MM.1S (cell line): Measurements from ENCODE around the gene GALNT10.
A peak's percentile ranks its signal among the peaks of the same experiment; 100 is the strongest.

ENCODE experiments used
- DNase-seq: peaks from one replicate; pipeline ENCODE4 v3.0.0-alpha.2; 2015
- H2AFZ ChIP-seq: fragments of 300-600 bp; sonication (generic); 2 replicates; pipeline ENCODE4 v1.6.0; 2016; ENCODE audit warnings: antibody characterized with exemption, low read length
- H3F3A ChIP-seq: fragments of 300-600 bp; sonication (generic); 2 replicates; pipeline ENCODE4 v1.6.1; 2016; ENCODE audit warnings: mild to moderate bottlenecking, antibody characterized with exemption, low read length, moderate library complexity, mixed read lengths; ENCODE audit not compliant: insufficient read depth
- H3K27ac ChIP-seq: fragments of 300-600 bp; sonication (generic); 2 replicates; pipeline ENCODE4 v1.5.1; 2016; ENCODE audit warnings: mild to moderate bottlenecking, low read length
- H3K27me3 ChIP-seq: fragments of 300-600 bp; sonication (generic); replicated peaks from 2 replicates; pipeline ENCODE4 v1.6.0; 2016; ENCODE audit warnings: low read length; ENCODE audit not compliant: insufficient read depth
- H3K36me3 ChIP-seq: fragments of 300-600 bp; sonication (generic); replicated peaks from 2 replicates; pipeline ENCODE4 v1.6.1; 2016; ENCODE audit warnings: mild to moderate bottlenecking, low read length, mixed read lengths; ENCODE audit not compliant: insufficient read depth
- H3K4me1 ChIP-seq: fragments of 300-600 bp; sonication (generic); 2 replicates; pipeline ENCODE4 v1.6.1; 2016; ENCODE audit warnings: low read length, mixed read lengths
- H3K4me2 ChIP-seq: fragments of 300-600 bp; sonication (generic); 2 replicates; pipeline ENCODE4 v1.6.0; 2016; ENCODE audit warnings: low read depth, low read length
- H3K4me3 ChIP-seq: fragments of 300-600 bp; sonication (generic); 2 replicates; pipeline ENCODE4 v1.5.1; 2016; ENCODE audit warnings: low read length, mixed read lengths
- H3K79me2 ChIP-seq: fragments of 300-600 bp; sonication (generic); 2 replicates; pipeline ENCODE4 v1.6.1; 2016; ENCODE audit warnings: mixed run types, low read length, mixed read lengths
- H3K9ac ChIP-seq: fragments of 300-600 bp; sonication (generic); 2 replicates; pipeline ENCODE4 v1.6.1; 2016; ENCODE audit warnings: low read length, mixed read lengths
- H3K9me2 ChIP-seq: fragments of 300-600 bp; sonication (generic); replicated peaks from 2 replicates; pipeline ENCODE4 v1.6.1; 2016; ENCODE audit warnings: mild to moderate bottlenecking, low read length, mixed read lengths; ENCODE audit not compliant: insufficient read depth
- H3K9me3 ChIP-seq: fragments of 300-600 bp; sonication (generic); replicated peaks from 2 replicates; pipeline ENCODE4 v1.6.1; 2016; ENCODE audit warnings: mild to moderate bottlenecking, low read length, mixed read lengths; ENCODE audit not compliant: insufficient read depth
- H4K20me1 ChIP-seq: fragments of 300-600 bp; sonication (generic); 2 replicates; pipeline ENCODE4 v1.6.1; 2016; ENCODE audit warnings: mild to moderate bottlenecking, low read length, moderate library complexity, mixed read lengths; ENCODE audit not compliant: insufficient read depth
- EZH2 ChIP-seq: fragments of 300-600 bp; sonication (generic); optimal IDR thresholded peaks from 2 replicates; pipeline ENCODE3; 2017; ENCODE audit warnings: low read depth, mild to moderate bottlenecking, antibody characterized with exemption, low read length, mixed read lengths
- EZH2phosphoT487 ChIP-seq: fragments of 300-600 bp; sonication (generic); IDR thresholded peaks from 2 replicates; pipeline ENCODE4 v1.6.1; 2018; ENCODE audit warnings: antibody characterized with exemption, low read length
- TF ChIP-seq, protein P1 (sequence below): fragments of 300-600 bp; sonication (generic); IDR thresholded peaks from 2 replicates; pipeline ENCODE4 v1.5.1; 2016; ENCODE audit warnings: antibody characterized with exemption, low read length, mixed read lengths

GALNT10 gene

GRCh38 chr5:154190595-154191304 is at the start of gene GALNT10:
Gene GALNT10 (plus strand): TSS chr5:154190733. CDS start chr5:154190867, 134 bp downstream.
- H3K27me3 ChIP-seq: no peaks in the 10 kb centered on the region
- TF ChIP-seq EZH2phosphoT487: no peak
- no peak for TF ChIP-seq EZH2
- TF ChIP-seq, protein P1, sequence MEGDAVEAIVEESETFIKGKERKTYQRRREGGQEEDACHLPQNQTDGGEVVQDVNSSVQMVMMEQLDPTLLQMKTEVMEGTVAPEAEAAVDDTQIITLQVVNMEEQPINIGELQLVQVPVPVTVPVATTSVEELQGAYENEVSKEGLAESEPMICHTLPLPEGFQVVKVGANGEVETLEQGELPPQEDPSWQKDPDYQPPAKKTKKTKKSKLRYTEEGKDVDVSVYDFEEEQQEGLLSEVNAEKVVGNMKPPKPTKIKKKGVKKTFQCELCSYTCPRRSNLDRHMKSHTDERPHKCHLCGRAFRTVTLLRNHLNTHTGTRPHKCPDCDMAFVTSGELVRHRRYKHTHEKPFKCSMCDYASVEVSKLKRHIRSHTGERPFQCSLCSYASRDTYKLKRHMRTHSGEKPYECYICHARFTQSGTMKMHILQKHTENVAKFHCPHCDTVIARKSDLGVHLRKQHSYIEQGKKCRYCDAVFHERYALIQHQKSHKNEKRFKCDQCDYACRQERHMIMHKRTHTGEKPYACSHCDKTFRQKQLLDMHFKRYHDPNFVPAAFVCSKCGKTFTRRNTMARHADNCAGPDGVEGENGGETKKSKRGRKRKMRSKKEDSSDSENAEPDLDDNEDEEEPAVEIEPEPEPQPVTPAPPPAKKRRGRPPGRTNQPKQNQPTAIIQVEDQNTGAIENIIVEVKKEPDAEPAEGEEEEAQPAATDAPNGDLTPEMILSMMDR: no peak
- H3K27ac ChIP-seq: peak within 1 kb of the TSS; percentile 75; the same call in 1 of the 2 replicates
- peak within 1 kb of the TSS; percentile 94 for H2AFZ ChIP-seq
- H3K36me3 ChIP-seq: no peaks in the 10 kb centered on the region
- DNase-seq: peak; percentile 73
- H4K20me1 ChIP-seq: 0 out of 2 replicates have a peak, but pooled peaks cover 6% of the 10 kb centered on the region
- H3K9ac ChIP-seq: peak within 1 kb of the TSS; percentile 76
- peaks cover 47% of the 10 kb centered on the region for H3K79me2 ChIP-seq
- H3F3A ChIP-seq: peaks cover 11% of the 10 kb centered on the region
- H3K4me2 ChIP-seq: peak within 1 kb of the TSS; percentile 87
- H3K4me3 ChIP-seq: peak within 1 kb of the TSS; percentile 85
- H3K4me1 ChIP-seq: peaks cover 17% of the 10 kb centered on the region
- no peaks in the 10 kb centered on the region for H3K9me2 ChIP-seq
- H3K9me3 ChIP-seq: no peaks in the 10 kb centered on the region

DNA sequence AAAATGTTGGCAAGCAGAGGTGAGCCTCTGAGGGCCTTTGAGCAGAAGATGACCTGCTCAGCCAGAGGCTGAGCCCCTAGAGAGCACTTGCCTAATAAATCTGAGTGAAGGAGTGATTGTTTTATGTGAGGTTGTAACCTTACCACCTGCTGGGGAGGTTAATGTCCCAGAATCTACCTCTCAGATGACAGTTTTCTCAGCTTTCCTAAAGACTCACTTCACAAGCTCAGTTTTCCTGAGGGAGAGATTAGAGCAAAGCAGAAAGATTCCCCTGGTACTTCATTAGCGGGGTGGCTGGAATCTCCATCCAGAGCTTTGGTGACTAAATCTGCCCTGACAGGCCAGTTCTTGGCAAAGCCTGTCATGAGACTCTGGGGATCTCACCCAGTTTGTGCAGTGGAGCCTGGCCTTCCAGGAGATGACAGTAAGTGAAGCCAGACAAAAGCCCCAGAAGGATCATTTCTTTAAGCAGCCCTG is 48.8 kb upstream of the GALNT10 start:
- no peak for DNase-seq
- Histone ChIP-seq H3K27ac (no peak overlapping the region), H3K9ac (no peak overlapping the region)

GRCh38 chr5:154143211-154143641 is 47.3 kb upstream of the GALNT10 start:
- Histone ChIP-seq H4K20me1 (no peaks in the 10 kb centered on the region), H2AFZ (no peak overlapping the region), H3F3A (no peaks in the 10 kb centered on the region), H3K9me3 (no peaks in the 10 kb centered on the region), H3K4me3 (no peak overlapping the region), H3K36me3 (no peaks in the 10 kb centered on the region), H3K9me2 (no peaks in the 10 kb centered on the region), H3K27ac (no peak overlapping the region), H3K4me1 (no peaks in the 10 kb centered on the region), H3K4me2 (no peak overlapping the region), H3K9ac (no peak overlapping the region), H3K79me2 (no peaks in the 10 kb centered on the region), H3K27me3 (no peaks in the 10 kb centered on the region)
- no peak for DNase-seq
- TF ChIP-seq EZH2phosphoT487 (no peak), EZH2 (no peak)
- TF ChIP-seq, protein P1: no peak

More for the DNA sequence above, 48.8 kb upstream of the GALNT10 start:
- Histone ChIP-seq H4K20me1 (no peaks in the 10 kb centered on the region), H3F3A (no peaks in the 10 kb centered on the region), H3K9me2 (no peaks in the 10 kb centered on the region), H2AFZ (no peak overlapping the region), H3K4me2 (no peak overlapping the region), H3K79me2 (no peaks in the 10 kb centered on the region), H3K4me3 (no peak overlapping the region), H3K9me3 (no peaks in the 10 kb centered on the region), H3K27me3 (no peaks in the 10 kb centered on the region), H3K4me1 (no peaks in the 10 kb centered on the region), H3K36me3 (no peaks in the 10 kb centered on the region)
- TF ChIP-seq, protein P1: no peak
- no peak for TF ChIP-seq EZH2
